ENCODE results near the gene JMJD4. TPM values are rescaled to one million over a fixed set of nuclear protein-coding genes. Genes with fewer than 3 reads are reported as not detected.
A peak's percentile ranks its signal among the peaks of the same experiment; 100 is the strongest.

Gene JMJD4
- total and polyA plus RNA-seq, 2 of the 4 experiments (the other 2 are of a cell fraction), result 24.6 to 28.5 TPM

GRCh38 chr1:227761621-227762230 lies 26.6 kb upstream of the JMJD4 start:
- peak overlapping the region; percentile 33 for H2AK5ac ChIP-seq (ENCODE audit: low read depth, low read length)
- no peak overlapping the region for H3K14ac ChIP-seq (replicated peaks; ENCODE audit: low read depth, low read length)
- peaks cover 24 to 87% of the 10 kb centered on the region in 2 experiments; a peak in 3 of 4 replicates for H3K79me1 ChIP-seq (ENCODE audit: low read depth in 1 of 2, low read length in 2 of 2)
- POLR2A ChIA-PET (ENCODE audit: unreplicated experiment), result no interaction called here
- no peak overlapping the region for H4K5ac ChIP-seq (ENCODE audit: low read depth, low read length)
- 42% methylated on average over 2 of the region's 17 CpGs; no CpG with 5 or more reads in 1 of the 2 experiments for WGBS, 2 experiments (ENCODE audit: extremely low coverage in 2 of 2, insufficient read length in 1 of 2)
- CTCF ChIA-PET, result interaction anchor here (0.6 to 2.0 kb wide), 4 partner anchors 14 to 184 kb away, joined by 3 to 7 read pairs (median 5); no protein-coding TSS in a partner anchor
- peaks cover 38% of the 10 kb centered on the region for H3K4me1 ChIP-seq (ENCODE audit: control insufficient read depth, insufficient read depth, low read length)
- H2BK15ac ChIP-seq (ENCODE audit: low read depth, low read length), result 0 out of 3 replicates have a peak overlapping the region, but pooled peaks have one; percentile 4
- no peak overlapping the region for H3K23ac ChIP-seq (ENCODE audit: low read depth, low read length)
- intact Hi-C loops (cut with micrococcal nuclease) (loop anchor here (1.0 to 5.0 kb wide), 2 partner anchors 185 to 321 kb away; partner anchors contain the start of gene ARF1), in situ Hi-C loops (cut with MboI; ENCODE audit: low sequenced_read_pairs) (loop anchor here (5.0 to 10.0 kb wide), 2 partner anchors 186 to 323 kb away; partner anchors contain the start of genes ARF1 and WNT9A), dilution Hi-C loops (cut with HindIII; ENCODE audit: low sequenced_read_pairs, unreplicated experiment) (no loop called here)
- peaks cover 28% of the 10 kb centered on the region for H3K9me1 ChIP-seq (ENCODE audit: insufficient read depth, low read length)
- H2AFZ ChIP-seq (replicated peaks; ENCODE audit: low read length, poor library complexity), result no peak overlapping the region
- peak overlapping the region; percentile 4; the same call in 1 of the 2 replicates for H2BK120ac ChIP-seq (ENCODE audit: low read depth, low read length)
- H4K91ac ChIP-seq (ENCODE audit: insufficient read depth, low read depth, low read length), result peak overlapping the region; percentile 44; the same call in 1 of the 2 replicates
- H3K36me3 ChIP-seq (ENCODE audit: control insufficient read depth, insufficient read depth, low read length), result peaks cover 20% of the 10 kb centered on the region
- H3K18ac ChIP-seq (ENCODE audit: low read depth, low read length), result no peak overlapping the region
- DNase-seq (no peak), ATAC-seq (ENCODE audit: low read depth) (no peak)
- H2AK9ac ChIP-seq (replicated peaks; ENCODE audit: low read depth, low read length, poor library complexity), result peak overlapping the region; percentile 90
- H2BK5ac ChIP-seq (ENCODE audit: low read depth, low read length, poor library complexity, severe bottlenecking), result peak overlapping the region; percentile 5
- no peaks in the 10 kb centered on the region for H3K27me3 ChIP-seq (ENCODE audit: control insufficient read depth, insufficient read depth, low read length)
- H3K27ac ChIP-seq (ENCODE audit: insufficient read depth, low read length), result no peak overlapping the region; the same call in 1 of the 2 replicates
- no peak overlapping the region for H3K9ac ChIP-seq (ENCODE audit: low read depth, low read length)
- H3K56ac ChIP-seq (ENCODE audit: extremely low read depth, insufficient read depth, low read length), result no peak overlapping the region
- H3K4me3 ChIP-seq (ENCODE audit: insufficient read depth, low read depth, low read length), result no peak overlapping the region
- H3K9me3 ChIP-seq (ENCODE audit: control insufficient read depth, insufficient read depth, low read length), result no peaks in the 10 kb centered on the region
- no peak overlapping the region for H3K4me2 ChIP-seq (ENCODE audit: low read depth, low read length)
- peaks cover 54% of the 10 kb centered on the region for H4K20me1 ChIP-seq (ENCODE audit: insufficient read depth, low read length)
- no peak overlapping the region for H4K8ac ChIP-seq (ENCODE audit: low read depth in 2 of 2, low read length in 2 of 2)
- no peak overlapping the region; the same call in 1 of the 2 replicates for H2BK20ac ChIP-seq (ENCODE audit: low read depth, low read length)
- no TSS peak for BruUV-seq (replicated peaks)
- H3K4ac ChIP-seq (ENCODE audit: low read depth, low read length), result peak overlapping the region; percentile 48; the same call in 1 of the 2 replicates
- no peak for TF ChIP-seq MAZ (IDR thresholded peaks at IDR 0.05; ENCODE audit: borderline replicate concordance, low read depth, low read length)
- TF ChIP-seq ELK1 (IDR thresholded peaks at IDR 0.05; ENCODE audit: borderline replicate concordance, low read depth, low read length), result no peak
- TF ChIP-seq POLR2A (IDR thresholded peaks at IDR 0.05; ENCODE audit: low read depth, low read length), result no peak
- no peak for TF ChIP-seq MAFK (IDR thresholded peaks at IDR 0.05; ENCODE audit: low read depth, low read length)
- TF ChIP-seq NFE2L2 (IDR thresholded peaks at IDR 0.05; ENCODE audit: low read depth, low read length), result no peak
- no peak for TF ChIP-seq USF2 (IDR thresholded peaks at IDR 0.05; ENCODE audit: low read depth, low read length)
- no peak for TF ChIP-seq CEBPB (IDR thresholded peaks at IDR 0.05; ENCODE audit: low read depth, low read length)
- no peak for TF ChIP-seq RCOR1 (IDR thresholded peaks at IDR 0.05; ENCODE audit: insufficient replicate concordance, low read length)
- no peak for TF ChIP-seq SMC3 (IDR thresholded peaks at IDR 0.05; ENCODE audit: low read depth, low read length)
- no peak for TF ChIP-seq BHLHE40 (IDR thresholded peaks at IDR 0.05; ENCODE audit: low read depth, low read length)
- TF ChIP-seq RFX5 (IDR thresholded peaks at IDR 0.05; ENCODE audit: low read depth, low read length), result no peak
- no peak for TF ChIP-seq CHD1 (IDR thresholded peaks at IDR 0.05; ENCODE audit: low read depth, low read length)
- TF ChIP-seq CTCF (conservative IDR thresholded peaks at IDR 0.05; ENCODE audit: low read depth, low read length), result no peak
- TF ChIP-seq RAD21 (IDR thresholded peaks at IDR 0.05; ENCODE audit: low read length), result no peak
- no peak for TF ChIP-seq MXI1 (IDR thresholded peaks at IDR 0.05; ENCODE audit: borderline replicate concordance, low read depth, low read length)
